ENCODE data around the gene LCP2. TPM values are rescaled to one million over a fixed set of nuclear protein-coding genes. Genes with fewer than 3 reads are reported as not detected.

The LCP2 gene
- total and polyA plus RNA-seq, 2 of the 8 experiments (the other 6 are each of a cell fraction or from before 2014, with no cell fraction given), result 0.26 to 0.33 TPM

DNA sequence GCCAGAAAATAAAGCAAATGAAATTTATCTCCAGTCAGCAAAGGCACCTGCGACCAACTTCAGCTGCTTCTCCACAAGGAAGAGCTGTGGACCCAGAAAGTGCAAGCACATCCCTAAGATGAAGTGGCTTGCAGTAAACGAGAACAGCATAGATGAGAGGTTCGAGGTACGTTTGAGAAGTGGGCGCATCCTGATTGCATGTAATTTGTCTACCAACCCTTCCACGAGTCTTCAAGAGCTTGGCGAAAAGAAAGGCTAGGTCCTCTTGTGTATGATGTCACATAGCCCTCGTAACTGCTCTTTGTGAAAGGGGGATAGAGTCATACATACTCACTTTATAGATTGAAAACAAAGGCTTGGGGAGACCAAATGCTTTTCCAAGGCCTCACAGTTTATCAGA lies 6.0 kb upstream of the LCP2 start:
- POLR2A ChIA-PET (ENCODE audit: partially characterized antibody), result no interaction called here
- Histone ChIP-seq H2BK120ac (replicated peaks; ENCODE audit: low read depth, low read length) (no peak overlapping the region), H3K36me3 (ENCODE audit: control insufficient read depth in 2 of 4, insufficient read depth in 4 of 4, low read length in 3 of 4) (no peaks in the 10 kb centered on the region), H3K9ac (replicated peaks in 1 of 4; ENCODE audit: extremely low read depth in 1 of 4, low read depth in 3 of 4, low read length in 3 of 4) (no peak overlapping the region), H4K8ac (ENCODE audit: extremely low read depth, insufficient read depth, low read length) (no peak overlapping the region), H3K79me1 (ENCODE audit: low read depth, low read length) (no peaks in the 10 kb centered on the region), H3K9me3 (ENCODE audit: insufficient read depth in 2 of 2, low read depth in 1 of 2, low read length in 1 of 2) (no peaks in the 10 kb centered on the region; a peak in 2 of 4 replicates), H3K23ac (ENCODE audit: insufficient read length) (no peak overlapping the region), H3K4me2 (ENCODE audit: insufficient read depth in 1 of 2, low read depth in 2 of 2, low read length in 2 of 2) (no peak overlapping the region), H3K27ac (ENCODE audit: low read depth, low read length) (no peak overlapping the region), H2AK5ac (ENCODE audit: low read depth, low read length) (no peak overlapping the region), H3K4me1 (replicated peaks in 1 of 4; ENCODE audit: control insufficient read depth in 3 of 4, insufficient read depth in 4 of 4, low read length in 3 of 4) (peaks cover 0 to 8% (median 2%) of the 10 kb centered on the region in 4 experiments; a peak in 3 of 7 replicates), H2BK20ac (ENCODE audit: low read length) (no peak overlapping the region), H3K4ac (replicated peaks; ENCODE audit: insufficient read length, low read depth, low read length) (no peak overlapping the region), H3K79me2 (ENCODE audit: control insufficient read depth in 1 of 2, insufficient read depth in 2 of 2, low read length in 2 of 2) (no peaks in the 10 kb centered on the region), H3K4me3 (ENCODE audit: extremely low read depth in 1 of 4, insufficient read depth in 2 of 4, low read depth in 3 of 4, low read length in 4 of 4) (no peak overlapping the region), H2AFZ (ENCODE audit: low read length) (0 out of 2 replicates have a peak overlapping the region, but pooled peaks have one; percentile 52), H4K91ac (replicated peaks; ENCODE audit: insufficient read length, low read length) (no peak overlapping the region), H3K23me2 (ENCODE audit: low read depth, low read length) (no peaks in the 10 kb centered on the region), H3K27me3 (replicated peaks in 1 of 4; ENCODE audit: control insufficient read depth in 3 of 4, extremely low read depth in 1 of 4, insufficient read depth in 3 of 4, low read length in 3 of 4) (no peaks in the 10 kb centered on the region; a peak in 1 of 7 replicates), H2BK12ac (ENCODE audit: low read depth, low read length) (0 out of 2 replicates have a peak overlapping the region, but pooled peaks have one; percentile 52), H4K20me1 (replicated peaks in 1 of 2; ENCODE audit: control insufficient read depth in 1 of 2, insufficient read depth in 2 of 2, low read length in 2 of 2) (no peaks in the 10 kb centered on the region), H3K56ac (replicated peaks; ENCODE audit: insufficient read length, low read depth, low read length) (no peak overlapping the region), H2BK15ac (ENCODE audit: low read length) (no peak overlapping the region; the same call in 1 of the 2 replicates), H3K18ac (ENCODE audit: extremely low read depth, low read length) (no peak overlapping the region), H4K5ac (ENCODE audit: insufficient read length, low read depth, low read length) (no peak overlapping the region), H2BK5ac (ENCODE audit: low read depth, low read length) (no peak overlapping the region), H3K14ac (ENCODE audit: insufficient read length) (no peak overlapping the region)
- DNase-seq (ENCODE audit: low read depth in 1 of 2, low spot score in 2 of 2), result no peak
- CTCF ChIA-PET (ENCODE audit: partially characterized antibody), result interaction anchor here (0.5 to 3.7 kb wide), 17 partner anchors 9 to 440 kb away, joined by 3 to 11 read pairs (median 4); no protein-coding TSS in a partner anchor
- WGBS, 2 experiments (ENCODE audit: extremely low coverage in 1 of 2, insufficient coverage in 1 of 2, insufficient read length in 1 of 2, insufficient replicate concordance in 2 of 2, low coverage in 1 of 2, low lambda C conversion rate in 2 of 2, missing lambda C conversion rate in 1 of 2), result 85% methylated on average over 8 of the region's 8 CpGs; no CpG with 5 or more reads in 1 of the 2 experiments
- no peak for FAIRE-seq
- no peak for TF ChIP-seq RFX5 (IDR thresholded peaks at IDR 0.05; ENCODE audit: borderline replicate concordance, low read depth, low read length)
- TF ChIP-seq POLR2A (IDR thresholded peaks at IDR 0.05; ENCODE audit: control extremely low read depth in 1 of 2, low read depth in 2 of 2, low read length in 2 of 2), result no peak
- no peak for TF ChIP-seq TAF7 (optimal IDR thresholded peaks at IDR 0.05; ENCODE audit: borderline replicate concordance, low read depth, low read length)
- no peak for TF ChIP-seq KDM5A (IDR thresholded peaks at IDR 0.05; ENCODE audit: low read length)
- TF ChIP-seq, protein P1, sequence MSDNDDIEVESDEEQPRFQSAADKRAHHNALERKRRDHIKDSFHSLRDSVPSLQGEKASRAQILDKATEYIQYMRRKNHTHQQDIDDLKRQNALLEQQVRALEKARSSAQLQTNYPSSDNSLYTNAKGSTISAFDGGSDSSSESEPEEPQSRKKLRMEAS (IDR thresholded peaks at IDR 0.05), result no peak
- TF ChIP-seq TBP (IDR thresholded peaks at IDR 0.05; ENCODE audit: low read depth, low read length), result no peak
- no peak for TF ChIP-seq SIN3A (conservative IDR thresholded peaks at IDR 0.05 in 1 of 2, IDR thresholded peaks at IDR 0.05 in 1 of 2; ENCODE audit: low read depth in 1 of 2, low read length in 2 of 2)
- no peak for TF ChIP-seq TAF1 (IDR thresholded peaks at IDR 0.05; ENCODE audit: low read depth, low read length)
- TF ChIP-seq SP4 (IDR thresholded peaks at IDR 0.05; ENCODE audit: low read length), result no peak
- TF ChIP-seq HDAC6 (IDR thresholded peaks at IDR 0.05; ENCODE audit: low read depth, low read length), result no peak
- TF ChIP-seq RAD21 (IDR thresholded peaks at IDR 0.05 in 1 of 2, conservative IDR thresholded peaks at IDR 0.05 in 1 of 2; ENCODE audit: low read depth in 2 of 2, low read length in 2 of 2), result no peak
- no peak for TF ChIP-seq CBX8 (IDR thresholded peaks at IDR 0.05; ENCODE audit: borderline replicate concordance, low read depth, low read length)

Measured in H1 (cell line).